Skeletal muscle satellite cell (primary cell): ENCODE measurements around the gene FCMR.
"Not testable (repeated sequence)": the region's sequence is repeated elsewhere in the genome, so short reads cannot be mapped to it uniquely, and the experiment has no call there.

Experiments used
- H3K27me3 ChIP-seq: 2 replicates; pipeline ENCODE4 v1.7.0; 2013; ENCODE audit warnings: low read length; ENCODE audit not compliant: control insufficient read depth, insufficient read depth
- H3K36me3 ChIP-seq: 2 replicates; pipeline ENCODE4 v1.7.0; 2013; ENCODE audit warnings: mild to moderate bottlenecking, control low read depth, low read length; ENCODE audit not compliant: insufficient read depth
- H3K4me1 ChIP-seq: 2 replicates; pipeline ENCODE4 v1.7.0; 2013; ENCODE audit warnings: low read length; ENCODE audit not compliant: control insufficient read depth, insufficient read depth
- H3K4me2 ChIP-seq: 2 replicates; pipeline ENCODE4 v1.7.0; 2013; ENCODE audit warnings: mild to moderate bottlenecking, low read length
- H3K4me3 ChIP-seq: 2 replicates; pipeline ENCODE4 v1.7.0; 2013; ENCODE audit warnings: low read length
- H3K9ac ChIP-seq: 2 replicates; pipeline ENCODE4 v1.7.0; 2013; ENCODE audit warnings: mild to moderate bottlenecking, low read depth, low read length, moderate library complexity
- H3K9me3 ChIP-seq: replicated peaks from 2 replicates; pipeline ENCODE4 v1.7.0; 2013; ENCODE audit warnings: mild to moderate bottlenecking, control low read depth, low read length

Gene FCMR

GRCh38 chr1:206863266-206863665, 58.5 kb downstream of the FCMR start:
- no peak overlapping the region for H3K9ac ChIP-seq
- H3K4me2 ChIP-seq, result no peak overlapping the region
- no peaks in the 10 kb centered on the region for H3K36me3 ChIP-seq
- no peak overlapping the region for H3K4me3 ChIP-seq
- H3K27me3 ChIP-seq, result peaks cover 39% of the 10 kb centered on the region
- H3K4me1 ChIP-seq, result no peaks in the 10 kb centered on the region
- no peaks in the 10 kb centered on the region for H3K9me3 ChIP-seq

GRCh38 chr1:206860165-206860564, 61.6 kb downstream of the FCMR start:
- no peak overlapping the region for H3K9ac ChIP-seq
- no peaks in the 10 kb centered on the region for H3K4me1 ChIP-seq

GRCh38 chr1:206859082-206859521, 62.6 kb downstream of the FCMR start:
- Histone ChIP-seq H3K4me2 (no peak overlapping the region), H3K4me3 (no peak overlapping the region), H3K9ac (no peak overlapping the region), H3K36me3 (no peaks in the 10 kb centered on the region), H3K27me3 (peaks cover 45% of the 10 kb centered on the region), H3K4me1 (no peaks in the 10 kb centered on the region), H3K9me3 (no peaks in the 10 kb centered on the region)

More at GRCh38 chr1:206860165-206860564, 61.6 kb downstream of the FCMR start:
- no peaks in the 10 kb centered on the region for H3K36me3 ChIP-seq
- no peak overlapping the region for H3K4me2 ChIP-seq
- no peak overlapping the region for H3K4me3 ChIP-seq
- H3K27me3 ChIP-seq, result peaks cover 45% of the 10 kb centered on the region
- H3K9me3 ChIP-seq, result no peaks in the 10 kb centered on the region

GRCh38 chr1:206856674-206857464, 64.9 kb downstream of the FCMR start:
- H3K9ac ChIP-seq, result no peak overlapping the region
- H3K4me1 ChIP-seq, result no peaks in the 10 kb centered on the region
- peaks cover 35% of the 10 kb centered on the region for H3K27me3 ChIP-seq
- no peaks in the 10 kb centered on the region for H3K36me3 ChIP-seq
- no peak overlapping the region for H3K4me3 ChIP-seq
- H3K9me3 ChIP-seq, result no peaks in the 10 kb centered on the region
- H3K4me2 ChIP-seq, result no peak overlapping the region

GRCh38 chr1:206855859-206856258, 65.9 kb downstream of the FCMR start:
- Histone ChIP-seq H3K9me3 (no peaks in the 10 kb centered on the region), H3K36me3 (no peaks in the 10 kb centered on the region), H3K4me1 (no peaks in the 10 kb centered on the region), H3K4me2 (no peak overlapping the region), H3K27me3 (peaks cover 33% of the 10 kb centered on the region), H3K4me3 (no peak overlapping the region), H3K9ac (no peak overlapping the region)

GRCh38 chr1:206854401-206855129, 67.2 kb downstream of the FCMR start:
- H3K4me2 ChIP-seq, result no peak overlapping the region
- H3K9ac ChIP-seq, result no peak overlapping the region
- H3K27me3 ChIP-seq, result peaks cover 30% of the 10 kb centered on the region
- no peak overlapping the region for H3K4me3 ChIP-seq
- no peaks in the 10 kb centered on the region for H3K9me3 ChIP-seq
- H3K4me1 ChIP-seq, result no peaks in the 10 kb centered on the region
- H3K36me3 ChIP-seq, result no peaks in the 10 kb centered on the region

GRCh38 chr1:206853696-206854095, 68.0 kb downstream of the FCMR start:
- not testable (repeated sequence) for H3K4me2 ChIP-seq, H3K36me3 ChIP-seq, H3K4me3 ChIP-seq, H3K4me1 ChIP-seq, H3K9me3 ChIP-seq, H3K9ac ChIP-seq
- H3K27me3 ChIP-seq, result peaks cover 27% of the 10 kb centered on the region
